CD4-positive, alpha-beta T cell treated with Interleukin-6 at 100 ng/mL for 8 hours (primary cell): ENCODE measurements around the gene PLD5.

ENCODE experiments used
- DNase-seq: peaks from one replicate; pipeline ENCODE4 v3.0.0-alpha.2; 2020; ENCODE audit warnings: mixed read lengths, low spot score

The PLD5 gene

DNA sequence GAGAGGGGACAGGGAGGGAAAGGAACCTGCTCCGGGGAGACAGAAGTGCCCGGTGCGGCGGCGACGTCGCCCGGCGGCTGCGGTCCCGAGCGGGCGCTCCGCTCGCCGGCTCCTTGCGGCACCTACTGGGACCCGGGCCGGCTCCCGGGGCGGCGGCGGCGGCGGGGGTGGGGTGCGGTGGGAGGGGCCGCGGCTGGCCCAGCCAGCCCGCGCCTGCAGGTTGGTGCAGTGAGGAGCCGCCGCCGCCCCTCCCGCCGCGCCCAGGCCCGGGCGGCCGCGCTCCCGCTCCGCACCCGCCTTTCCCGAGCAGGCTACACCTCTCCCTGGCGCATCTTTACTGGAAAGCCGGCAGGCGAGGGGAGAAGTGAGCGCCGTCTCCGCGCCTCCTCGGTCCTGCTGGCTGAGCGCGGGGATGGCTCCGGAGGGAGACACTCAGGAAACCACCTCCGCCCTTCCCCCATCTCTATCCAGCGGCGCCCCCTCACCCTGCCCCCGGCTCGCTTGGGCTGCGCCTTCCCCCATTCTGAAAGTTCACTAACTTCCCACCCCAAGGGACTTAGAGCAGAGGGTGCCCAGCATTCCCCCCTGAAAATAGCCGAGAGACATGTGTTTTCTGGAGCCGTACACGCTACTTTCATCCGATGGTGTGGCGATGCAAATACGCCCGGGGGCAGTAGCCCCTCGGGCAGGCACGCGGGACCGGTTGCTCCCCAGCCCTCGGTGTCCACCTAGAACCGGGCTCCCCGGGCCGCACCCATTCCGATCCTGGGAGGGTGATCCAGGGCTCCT is at the start of gene PLD5:
Gene PLD5, minus strand, starts transcription at position 127 of the 789 bp plus-strand sequence.
- DNase-seq = no peak

DNA sequence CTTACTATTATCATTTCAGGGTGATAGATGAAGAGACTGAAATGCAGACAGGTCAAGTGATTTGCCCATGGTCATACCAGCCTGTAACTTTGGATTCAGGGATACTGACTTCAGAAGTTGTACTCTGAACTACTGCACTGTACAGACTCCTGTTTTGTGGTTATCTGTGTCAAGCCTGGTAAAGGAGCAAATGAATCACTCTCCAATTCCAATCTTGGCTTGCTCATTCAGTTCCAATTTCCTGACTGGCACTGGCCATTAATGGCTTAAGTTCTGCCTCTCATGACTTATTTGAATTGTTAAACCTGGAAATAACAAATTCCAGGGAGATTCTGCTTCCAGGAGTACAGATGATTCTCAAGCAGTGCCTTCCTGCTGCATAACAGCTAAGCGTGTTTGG is 45.4 kb upstream of the PLD5 start:
- DNase-seq = no peak

DNA sequence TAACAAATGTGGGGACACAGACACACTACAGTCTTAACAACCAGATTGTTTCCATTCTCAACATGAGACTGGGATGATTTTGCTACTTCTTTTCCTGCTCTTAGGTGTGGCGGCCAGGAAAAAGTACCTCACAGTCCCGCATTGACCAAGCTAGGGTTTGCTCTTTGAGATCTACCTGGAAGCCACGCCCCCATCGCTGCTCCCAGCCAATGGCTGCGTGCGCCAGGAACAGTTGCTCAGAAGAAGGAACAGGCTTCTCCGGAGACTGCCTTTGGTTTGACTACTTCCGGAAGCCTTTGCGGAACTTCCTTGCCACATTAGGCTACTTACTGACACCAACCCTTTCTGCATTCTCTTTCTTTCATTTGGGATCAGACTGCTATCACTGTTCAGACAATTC is 44.2 kb upstream of the PLD5 start:
- no peak for DNase-seq

DNA sequence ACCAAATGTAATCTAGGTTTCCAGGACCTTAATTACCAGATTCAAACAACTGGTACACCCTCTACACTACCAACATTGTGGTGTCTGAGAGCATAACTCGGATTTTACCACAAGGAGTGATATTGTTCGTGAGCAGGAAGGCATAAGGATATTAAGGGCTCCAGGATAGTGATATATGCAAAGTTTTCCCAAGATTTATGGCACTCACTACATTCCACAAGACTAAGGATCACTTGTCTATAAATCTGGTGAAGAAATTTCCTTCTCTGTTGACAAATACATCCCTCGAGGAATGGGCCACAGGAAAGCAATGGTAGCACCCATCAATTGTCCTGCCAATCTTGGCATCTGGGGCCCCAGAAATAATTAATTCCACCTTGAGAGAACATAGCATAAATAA is 43.1 kb upstream of the PLD5 start:
- no peak for DNase-seq

DNA sequence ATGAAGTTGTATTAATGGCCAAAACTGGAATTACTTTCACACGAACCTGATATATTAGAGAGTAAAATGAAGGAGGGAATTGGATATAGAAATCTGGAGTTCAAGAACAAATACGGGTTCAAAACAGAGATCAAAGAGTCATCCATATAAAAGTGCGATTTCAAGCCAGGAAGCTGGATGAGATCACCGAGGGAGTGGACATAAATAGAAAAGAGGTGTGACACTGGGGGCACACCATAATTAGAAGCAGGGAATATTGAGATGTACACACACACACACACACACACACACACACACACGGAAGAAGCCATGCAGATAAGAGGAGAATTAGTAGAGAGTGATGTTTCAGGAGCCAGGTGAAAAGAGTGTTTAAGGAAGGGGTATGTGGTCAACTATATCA is 32.3 kb upstream of the PLD5 start:
- DNase-seq = no peak

DNA sequence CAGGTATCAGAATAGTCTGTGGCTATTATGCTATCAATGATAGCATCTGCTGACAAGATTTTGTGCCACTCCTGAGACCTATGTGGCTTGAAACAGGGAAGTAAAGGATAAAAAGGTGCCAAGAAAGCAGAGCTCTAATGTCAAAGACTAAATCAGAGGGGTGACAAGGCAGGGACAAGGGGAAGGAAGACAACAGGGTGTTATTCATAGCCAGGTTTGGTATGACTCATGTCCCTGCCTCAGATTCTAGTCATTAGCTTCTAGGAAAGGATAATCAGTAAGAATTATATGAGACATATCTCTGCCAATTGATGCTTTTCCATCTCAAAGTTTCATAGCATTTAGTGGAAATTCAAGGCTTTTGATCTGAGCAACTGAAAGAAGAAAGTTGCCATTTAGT is 31.8 kb upstream of the PLD5 start:
- no peak for DNase-seq

DNA sequence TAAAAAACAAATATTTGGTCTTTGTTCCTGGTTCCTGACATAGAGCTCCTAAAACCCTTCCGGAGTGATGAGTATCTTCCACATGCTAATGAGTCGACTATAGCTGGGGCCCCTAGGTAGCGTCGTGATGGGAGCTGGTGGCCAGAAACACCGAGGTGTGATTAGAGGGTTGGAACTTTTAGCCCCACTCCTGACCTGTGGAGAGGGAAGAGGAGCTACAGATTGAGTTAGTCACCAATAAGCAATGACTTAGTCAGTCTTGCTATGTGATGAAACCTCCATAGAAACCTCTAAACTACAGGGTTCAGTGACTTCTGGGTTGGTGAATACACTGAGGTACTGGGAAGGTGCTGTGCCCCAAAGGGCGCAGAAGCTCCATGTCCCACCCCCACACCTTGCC is 30.1 kb upstream of the PLD5 start:
- DNase-seq = no peak

DNA sequence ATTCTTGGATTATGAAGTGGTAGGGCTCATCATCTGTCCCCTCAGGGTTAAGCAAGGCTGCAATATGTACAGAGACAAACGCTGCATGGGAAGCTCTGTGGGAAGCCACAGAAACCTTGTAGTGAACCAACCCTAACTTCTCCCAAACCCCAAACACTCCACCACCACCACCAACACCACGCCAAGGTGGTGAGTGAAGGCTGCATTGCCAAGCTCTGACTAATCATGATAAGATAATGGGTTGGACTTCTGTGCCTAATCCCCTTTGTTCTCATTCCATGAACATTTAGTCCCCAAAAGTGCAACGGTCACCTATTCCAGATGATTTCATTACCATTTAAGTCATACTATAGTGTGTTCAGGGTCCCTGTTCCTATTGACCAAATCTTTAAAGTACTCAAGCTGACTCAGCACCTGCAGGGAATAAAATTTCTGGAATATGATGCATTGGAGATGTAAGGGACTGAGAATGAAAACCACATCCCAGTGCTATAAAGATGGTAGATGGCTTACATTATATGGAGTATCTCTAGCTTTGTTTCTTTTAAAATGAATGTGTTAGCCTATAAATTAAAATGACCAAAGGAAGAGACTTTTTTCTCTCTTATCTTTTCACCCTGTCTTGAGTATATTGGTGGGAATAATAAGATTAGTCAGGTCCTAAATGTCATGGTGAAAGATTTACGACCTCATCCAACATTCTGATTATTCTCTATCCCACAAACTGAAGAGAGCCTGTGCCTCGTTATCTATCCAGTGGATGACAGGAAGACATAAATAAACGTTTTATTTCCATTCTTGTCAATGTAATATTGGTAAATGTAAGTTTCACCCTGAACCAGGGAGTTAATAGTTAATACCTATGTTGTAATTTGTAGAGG is 22.6 kb upstream of the PLD5 start:
- DNase-seq = no peak

DNA sequence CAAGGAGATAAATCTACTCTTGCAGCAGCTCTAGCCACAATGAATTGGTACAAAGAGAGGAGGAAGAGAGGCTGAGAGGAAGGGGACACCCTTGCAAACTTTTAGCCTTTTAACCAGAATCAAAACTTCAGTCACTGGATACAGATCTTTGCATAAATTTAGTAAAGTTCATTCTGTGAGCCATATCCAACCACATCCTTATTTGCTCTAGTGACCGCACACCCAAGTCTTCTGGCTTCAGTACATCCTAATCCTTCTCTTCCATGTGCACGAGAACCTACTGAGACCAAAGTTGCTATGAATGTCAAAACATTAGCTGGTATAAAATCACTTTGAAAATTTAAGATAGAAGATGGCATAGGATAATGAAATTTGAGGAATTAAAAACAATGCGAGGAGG is 21.9 kb upstream of the PLD5 start:
- DNase-seq = no peak

DNA sequence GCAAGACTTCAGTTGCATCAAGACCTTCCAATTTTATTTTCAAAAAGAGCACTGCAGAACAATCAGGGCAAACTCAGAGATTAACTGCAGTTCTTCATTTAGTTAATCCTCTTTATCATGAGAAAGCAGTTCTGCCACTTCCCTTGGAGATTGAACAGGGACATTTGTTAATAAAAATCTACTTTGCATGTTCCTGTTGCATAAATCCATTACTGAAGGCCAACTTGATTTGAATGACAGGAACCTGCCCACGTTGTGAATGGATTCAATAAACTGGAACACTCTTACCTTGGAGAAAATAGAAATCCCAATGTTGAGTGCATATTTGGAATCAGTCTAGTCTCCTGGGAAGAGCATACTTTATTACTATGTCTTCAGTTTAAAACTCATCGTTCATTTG is 19.6 kb upstream of the PLD5 start:
- no peak for DNase-seq

DNA sequence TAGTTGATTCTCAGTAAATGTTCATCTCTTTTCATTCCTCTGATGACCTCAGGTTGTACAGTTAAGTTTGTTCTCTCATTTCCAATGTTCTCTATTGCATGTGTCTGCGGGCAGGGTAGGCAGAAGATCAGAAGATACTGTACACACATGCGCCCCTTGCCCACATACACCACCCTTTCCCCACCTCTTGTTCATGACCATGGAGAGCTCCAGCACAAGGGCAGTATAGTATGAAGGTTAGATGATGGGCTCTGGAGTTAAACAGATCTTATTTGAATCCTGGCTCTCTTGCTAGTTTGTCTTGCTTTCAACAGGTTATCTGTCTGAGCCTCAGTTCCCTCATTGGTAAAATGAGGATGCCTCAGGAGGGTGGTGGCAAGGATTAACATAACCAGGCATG is 17.8 kb upstream of the PLD5 start:
- DNase-seq = no peak

DNA sequence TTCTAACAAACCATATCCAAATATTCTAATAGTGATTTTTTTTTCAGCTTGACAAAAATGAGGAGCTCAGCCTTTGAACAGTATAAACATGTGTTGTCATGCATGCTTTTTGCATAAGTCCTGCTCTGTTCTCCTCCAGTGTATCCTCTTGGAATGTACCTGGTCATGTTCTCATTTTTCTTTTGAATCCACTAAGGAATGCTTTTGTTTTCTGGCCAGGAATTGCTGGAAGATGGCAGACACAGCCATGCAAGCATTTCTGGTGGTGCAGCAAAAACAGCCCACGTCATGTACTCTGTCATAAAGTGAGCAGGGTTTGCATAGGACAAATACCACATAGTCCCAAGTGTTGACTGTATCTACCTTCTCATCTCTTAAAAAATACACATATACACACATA is 11.5 kb upstream of the PLD5 start:
- DNase-seq = no peak

DNA sequence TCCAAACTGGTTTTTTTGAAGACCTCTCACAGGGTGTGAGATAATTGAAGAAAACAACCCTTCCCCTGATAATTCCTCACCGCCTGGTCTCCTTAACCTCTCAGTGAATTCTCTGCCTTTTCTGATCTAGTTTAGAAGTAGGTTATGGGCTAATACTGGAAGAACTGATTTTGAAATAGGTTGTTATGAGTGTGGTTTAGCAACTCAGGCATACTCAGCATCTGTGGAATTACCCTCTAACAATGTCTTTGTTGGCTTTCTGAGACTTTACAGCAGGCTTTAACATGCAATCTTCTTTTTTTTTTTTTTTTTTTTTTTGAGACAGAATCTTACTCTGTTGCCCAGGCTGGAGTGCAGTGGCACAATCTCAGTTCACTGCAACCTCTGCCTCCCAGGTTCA is 10.3 kb upstream of the PLD5 start:
- no peak for DNase-seq

DNA sequence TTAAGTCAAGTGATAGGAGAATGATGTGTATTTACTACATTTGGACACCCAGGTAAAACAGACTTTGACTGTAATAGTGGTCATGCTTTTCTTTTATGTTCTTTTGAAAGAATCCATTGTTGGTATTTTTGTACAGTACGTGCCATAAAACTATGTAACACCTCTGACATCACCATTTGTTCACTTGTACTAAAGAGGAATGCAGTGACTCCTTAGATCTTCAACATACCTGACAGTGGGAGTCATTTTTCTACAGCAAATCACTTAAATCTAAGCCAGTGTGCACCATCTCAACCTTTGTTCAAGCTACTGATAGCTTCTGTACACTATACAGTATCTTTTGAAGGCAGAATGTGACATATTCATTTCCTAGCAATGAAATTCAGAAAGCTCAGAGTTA is 6.3 kb upstream of the PLD5 start:
- no peak for DNase-seq

DNA sequence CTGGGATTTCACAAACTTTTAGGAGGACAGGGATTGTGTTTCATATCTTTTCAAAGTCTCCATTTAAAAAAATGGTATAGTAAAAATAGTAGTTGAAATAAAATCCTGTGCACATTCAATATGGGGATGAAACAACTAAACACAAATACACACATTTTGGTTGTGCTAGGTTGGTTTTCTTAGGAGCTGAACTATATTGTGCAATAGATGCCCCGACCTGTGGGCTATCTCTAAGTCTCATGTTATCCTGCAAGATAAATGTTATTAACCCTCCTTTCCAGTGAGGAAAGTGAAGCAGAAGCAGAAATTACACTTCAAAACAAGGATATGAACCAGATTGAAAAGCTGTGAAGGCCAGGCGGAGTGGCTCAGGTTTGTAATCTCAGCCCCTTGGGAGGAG is 1.3 kb upstream of the PLD5 start:
- DNase-seq = no peak

DNA sequence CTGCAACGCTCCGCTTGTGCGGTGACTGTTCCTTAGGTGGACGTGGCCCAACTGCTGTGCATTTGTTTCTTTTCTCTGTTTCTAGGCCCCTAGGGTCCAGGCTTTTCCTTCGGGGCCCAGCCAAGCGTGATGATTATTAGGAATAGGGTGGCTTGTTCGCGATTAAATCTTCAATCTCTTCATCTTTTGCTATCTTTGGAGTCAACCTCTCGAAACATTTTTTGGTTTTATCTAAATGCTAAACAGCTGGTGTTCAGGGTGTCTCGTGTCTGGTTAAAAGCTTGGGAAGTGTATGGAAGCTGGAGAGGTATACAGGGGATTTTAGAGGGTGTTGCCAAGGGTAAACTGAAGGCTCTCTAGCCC is 844 bp upstream of the PLD5 start:
- DNase-seq = no peak

DNA sequence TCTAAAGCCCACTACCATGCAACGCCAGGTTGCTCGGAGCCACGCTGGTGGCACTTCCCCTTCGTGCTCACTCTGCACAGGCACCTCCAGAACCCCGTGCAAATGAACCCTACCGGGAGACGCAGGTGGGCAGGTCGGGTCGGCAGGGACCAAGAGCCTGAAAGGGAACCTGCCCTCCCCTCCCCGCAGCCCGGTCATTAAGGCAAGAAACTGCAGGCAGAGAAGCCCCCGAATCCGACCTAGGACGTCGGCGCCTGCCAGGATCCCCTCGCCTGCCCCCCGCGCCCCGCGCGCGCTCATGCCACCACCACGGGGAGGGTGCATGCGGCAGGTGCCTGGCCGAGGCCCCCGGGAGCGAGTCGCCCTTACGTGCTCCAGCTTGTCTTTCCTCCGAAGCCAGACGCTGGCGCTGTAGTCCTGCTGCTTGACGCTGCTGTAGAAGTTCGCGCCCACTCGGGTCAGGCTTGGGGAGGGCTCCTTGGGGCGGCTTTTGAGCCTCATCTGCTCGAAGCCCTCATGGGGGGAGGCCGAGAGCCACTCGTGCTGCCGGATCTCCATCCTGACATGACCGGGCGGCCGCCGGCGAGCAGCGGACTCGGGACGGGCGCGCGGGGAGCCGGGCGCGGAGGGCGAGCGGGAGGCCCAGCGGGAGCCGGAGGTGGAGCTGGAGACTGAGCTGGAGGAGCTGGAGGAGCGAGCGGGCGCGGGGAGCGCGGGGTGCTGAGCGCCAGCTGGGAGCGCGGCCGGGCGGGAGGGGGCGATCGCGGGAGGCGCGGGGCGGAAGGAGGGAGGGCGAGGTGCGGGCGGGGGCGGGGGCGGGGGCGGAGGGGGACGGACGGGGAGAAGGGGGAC is 552 bp downstream of the PLD5 start:
- no peak for DNase-seq

DNA sequence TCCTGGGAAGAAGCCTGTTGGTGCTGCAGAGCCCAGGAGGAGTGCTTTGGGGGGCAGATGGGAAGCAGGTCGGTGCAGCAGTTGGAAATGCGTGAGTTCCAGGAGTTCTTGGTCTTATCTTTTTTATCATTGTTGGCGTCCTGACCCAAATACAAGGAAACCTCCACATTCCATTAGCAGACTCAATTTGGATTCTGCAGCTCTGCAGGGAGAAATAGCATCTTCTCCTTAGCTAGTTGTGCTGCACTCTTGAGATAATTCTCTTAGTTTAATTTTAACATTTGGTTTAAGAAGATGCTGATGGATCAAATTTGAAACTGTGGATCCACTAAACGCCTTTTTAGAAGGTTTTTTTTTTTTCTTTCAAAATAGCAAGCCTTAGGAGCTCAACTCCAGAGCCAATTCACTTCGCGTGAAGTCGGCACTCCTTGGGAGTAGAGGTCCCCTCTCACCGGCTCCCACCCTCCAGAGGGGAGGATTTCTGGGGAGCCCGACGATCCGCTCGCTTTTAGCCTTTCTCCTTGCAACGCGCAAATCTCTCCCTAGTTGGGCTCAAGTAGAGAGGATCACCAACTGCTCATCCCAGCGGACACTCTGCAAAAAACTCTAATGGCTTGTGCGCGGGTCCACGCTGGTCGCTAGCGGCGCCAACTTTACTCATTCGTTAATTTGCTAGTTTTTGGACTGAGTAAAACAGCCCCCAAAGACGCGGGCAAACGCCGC is 1.3 kb downstream of the PLD5 start:
- no peak for DNase-seq

DNA sequence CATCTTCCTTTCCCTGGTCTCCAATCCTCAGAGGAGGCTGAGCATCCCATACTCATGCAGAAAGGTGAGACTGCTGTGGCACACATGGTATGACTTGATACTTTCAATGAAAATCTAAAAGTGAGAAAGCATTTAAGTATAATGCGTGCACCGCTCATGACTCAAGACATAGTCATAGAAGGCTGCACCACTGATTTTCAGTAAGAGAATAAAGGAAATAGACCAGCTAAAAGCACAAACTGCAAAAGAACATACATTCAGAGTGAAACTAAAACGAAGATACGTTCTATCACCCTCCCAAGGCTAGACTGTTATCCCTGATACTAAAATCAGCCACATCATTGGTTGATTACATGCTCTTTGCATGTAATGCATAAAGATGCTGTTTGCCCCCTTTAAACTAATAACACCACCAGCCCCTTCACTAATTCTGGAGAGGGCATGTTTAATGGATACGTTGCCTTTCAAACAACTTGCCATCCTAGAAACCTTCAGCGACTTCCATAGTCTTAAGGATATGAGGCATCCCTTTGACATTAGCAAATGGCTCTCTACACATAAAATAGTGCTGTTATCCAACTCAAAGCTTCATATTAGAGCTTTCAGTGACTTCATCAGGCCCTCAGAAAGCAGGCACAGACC is 2.1 kb downstream of the PLD5 start:
- no peak for DNase-seq

DNA sequence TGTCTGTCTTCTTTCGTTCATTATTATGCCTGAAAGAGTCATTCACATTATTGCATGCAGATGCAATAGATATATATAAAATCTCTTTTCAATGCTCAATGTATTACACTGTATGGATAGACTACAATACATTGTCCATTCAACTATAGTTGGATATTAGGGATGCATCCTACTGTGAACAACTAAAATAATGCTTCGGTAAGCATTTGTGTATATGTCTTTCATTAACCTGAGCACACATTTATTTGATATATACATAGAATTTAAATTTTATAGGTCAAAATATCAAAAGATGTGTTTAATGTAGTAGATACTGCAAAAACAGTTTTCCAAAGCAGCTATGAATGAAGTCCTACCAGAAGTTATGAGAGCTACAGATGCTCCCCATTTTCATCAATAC is 8.9 kb downstream of the PLD5 start:
- no peak for DNase-seq

DNA sequence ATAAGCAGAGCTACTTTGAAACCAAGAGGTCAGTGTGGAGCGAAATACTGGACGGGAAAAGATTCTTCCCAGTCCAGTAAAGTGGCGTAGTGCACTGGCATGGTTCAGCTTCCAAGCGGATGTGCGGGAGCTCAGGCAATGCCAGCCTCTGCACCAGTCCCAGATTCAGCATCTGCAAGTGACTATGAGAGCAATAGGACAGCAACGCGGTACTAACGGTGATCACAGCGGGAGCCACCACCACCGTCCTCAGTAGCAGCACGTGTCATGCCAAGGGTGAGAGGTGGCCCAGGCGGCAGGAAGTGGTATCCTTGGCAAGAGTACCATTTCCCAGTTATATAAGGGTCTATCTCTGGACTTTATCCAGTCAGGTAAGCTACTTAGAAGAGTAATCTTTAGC is 17.8 kb downstream of the PLD5 start:
- no peak for DNase-seq

DNA sequence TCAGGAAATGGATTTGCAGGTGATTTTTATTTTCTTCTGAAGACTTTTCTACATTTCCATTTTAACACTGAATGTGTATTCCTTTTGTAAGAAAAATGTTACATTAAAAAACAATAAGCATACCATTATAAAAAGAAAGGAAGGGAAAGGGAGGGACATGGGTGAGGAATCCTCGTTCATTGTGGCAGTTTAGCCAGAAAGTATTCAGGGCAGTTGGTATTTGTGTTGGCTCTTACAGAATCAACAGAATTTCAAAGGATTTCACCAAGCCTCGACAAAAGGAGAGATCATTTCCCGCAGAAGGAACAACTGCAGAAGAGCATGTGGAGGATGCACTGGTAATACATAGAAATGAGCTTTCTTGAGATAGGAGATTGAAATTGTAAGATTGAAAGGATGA is 35.0 kb downstream of the PLD5 start:
- DNase-seq = no peak
